Left forelimb (tissue), 1 donor: ENCODE results near the gene PTPRG.

ENCODE experiments used
- DNase-seq: peaks from one replicate; pipeline ENCODE4 v3.0.0-alpha.2; 2018; ENCODE audit warnings: low spot score

PTPRG gene

GRCh38 chr3:61961900-61962299 lies 400.5 kb downstream of the PTPRG start:
- no peak for DNase-seq

GRCh38 chr3:61964566-61964965 lies 403.2 kb downstream of the PTPRG start:
- DNase-seq: no peak

GRCh38 chr3:61965770-61966131 lies 404.4 kb downstream of the PTPRG start:
- no peak for DNase-seq

- DNase-seq: no peak
These were observed 404.8 kb downstream of the PTPRG start for GRCh38 chr3:61966200-61966599.

GRCh38 chr3:61967019-61967418 lies 405.6 kb downstream of the PTPRG start:
- DNase-seq: no peak

GRCh38 chr3:61967937-61968336 lies 406.6 kb downstream of the PTPRG start:
- DNase-seq: no peak

- no peak for DNase-seq
These were observed 413.3 kb downstream of the PTPRG start for GRCh38 chr3:61974662-61975061.

GRCh38 chr3:61975199-61975598 lies 413.8 kb downstream of the PTPRG start:
- no peak for DNase-seq

GRCh38 chr3:61975936-61976335 lies 414.6 kb downstream of the PTPRG start:
- DNase-seq: no peak

GRCh38 chr3:61978460-61979419 lies 417.4 kb downstream of the PTPRG start:
- no peak for DNase-seq

- DNase-seq: no peak
These were observed 418.3 kb downstream of the PTPRG start for GRCh38 chr3:61979638-61980037.

GRCh38 chr3:61980041-61980440 lies 418.7 kb downstream of the PTPRG start:
- DNase-seq: no peak

- no peak for DNase-seq
These were observed 419.7 kb downstream of the PTPRG start for GRCh38 chr3:61981060-61981459.

GRCh38 chr3:61983479-61983878 lies 422.1 kb downstream of the PTPRG start:
- no peak for DNase-seq

- DNase-seq: no peak
These were observed 423.6 kb downstream of the PTPRG start for GRCh38 chr3:61985020-61985419.

GRCh38 chr3:61986473-61986872 lies 425.1 kb downstream of the PTPRG start:
- DNase-seq: no peak

- DNase-seq: no peak
These were observed 428.3 kb downstream of the PTPRG start for GRCh38 chr3:61989681-61990080.

GRCh38 chr3:61990327-61991027 lies 429.1 kb downstream of the PTPRG start:
- no peak for DNase-seq

- DNase-seq: no peak
These were observed 430.3 kb downstream of the PTPRG start for GRCh38 chr3:61991706-61992105.

- no peak for DNase-seq
These were observed 435.0 kb downstream of the PTPRG start for GRCh38 chr3:61996366-61996765.

GRCh38 chr3:61997101-61997500 lies 435.7 kb downstream of the PTPRG start:
- no peak for DNase-seq

GRCh38 chr3:62003835-62004234 lies 442.5 kb downstream of the PTPRG start:
- DNase-seq: no peak

GRCh38 chr3:62007036-62007435 lies 445.7 kb downstream of the PTPRG start:
- no peak for DNase-seq
